ENCODE results near the gene PIP5K1C.

- TF ChIP-seq CTCF (IDR thresholded peaks at IDR 0.05) (no peak), EZH2 (IDR thresholded peaks at IDR 0.05) (no peak), EZH2phosphoT487 (IDR thresholded peaks at IDR 0.05) (no peak)
These were observed 92.8 kb downstream of the PIP5K1C start for GRCh38 chr19:3607303-3608078.
